ENCODE measurements around the gene HAT1. TPM values are rescaled to one million over a fixed set of nuclear protein-coding genes. Genes with fewer than 3 reads are reported as not detected.

Gene HAT1
- total and polyA plus RNA-seq, 2 of the 4 experiments (the other 2 are of a cell fraction): 24.4 to 42.1 TPM

GRCh38 chr2:171902840-171903420 is 19.3 kb upstream of the HAT1 start:
- no peak overlapping the region for H3K4me2 ChIP-seq (ENCODE audit: low read depth, low read length)
- no peak overlapping the region for H3K4ac ChIP-seq (ENCODE audit: low read depth, low read length)
- no peak overlapping the region for H2BK15ac ChIP-seq (ENCODE audit: low read depth, low read length)
- H4K20me1 ChIP-seq (ENCODE audit: insufficient read depth, low read length): no peaks in the 10 kb centered on the region
- H4K91ac ChIP-seq (ENCODE audit: insufficient read depth, low read depth, low read length): no peak overlapping the region
- TF ChIP-seq SMC3 (IDR thresholded peaks at IDR 0.05; ENCODE audit: low read depth, low read length) (no peak), ELK1 (IDR thresholded peaks at IDR 0.05; ENCODE audit: borderline replicate concordance, low read depth, low read length) (no peak), RAD21 (IDR thresholded peaks at IDR 0.05; ENCODE audit: low read length) (no peak), MAZ (IDR thresholded peaks at IDR 0.05; ENCODE audit: borderline replicate concordance, low read depth, low read length) (no peak), RFX5 (IDR thresholded peaks at IDR 0.05; ENCODE audit: low read depth, low read length) (no peak), BHLHE40 (IDR thresholded peaks at IDR 0.05; ENCODE audit: low read depth, low read length) (no peak), NFE2L2 (IDR thresholded peaks at IDR 0.05; ENCODE audit: low read depth, low read length) (no peak), CTCF (conservative IDR thresholded peaks at IDR 0.05; ENCODE audit: low read depth, low read length) (no peak), USF2 (IDR thresholded peaks at IDR 0.05; ENCODE audit: low read depth, low read length) (no peak), FOS (IDR thresholded peaks at IDR 0.05; ENCODE audit: low read depth, low read length) (no peak), CEBPB (IDR thresholded peaks at IDR 0.05; ENCODE audit: low read depth, low read length) (no peak), POLR2A (IDR thresholded peaks at IDR 0.05; ENCODE audit: low read depth, low read length) (no peak), RCOR1 (IDR thresholded peaks at IDR 0.05; ENCODE audit: insufficient replicate concordance, low read length) (no peak), MXI1 (IDR thresholded peaks at IDR 0.05; ENCODE audit: borderline replicate concordance, low read depth, low read length) (no peak), MAFK (IDR thresholded peaks at IDR 0.05; ENCODE audit: low read depth, low read length) (no peak), CHD1 (IDR thresholded peaks at IDR 0.05; ENCODE audit: low read depth, low read length) (no peak)
- no peaks in the 10 kb centered on the region for H3K4me1 ChIP-seq (ENCODE audit: control insufficient read depth, insufficient read depth, low read length)
- H2AFZ ChIP-seq (replicated peaks; ENCODE audit: low read length, poor library complexity): no peak overlapping the region
- dilution Hi-C loops (cut with HindIII; ENCODE audit: low sequenced_read_pairs, unreplicated experiment): no loop called here
- no peak overlapping the region for H3K27ac ChIP-seq (ENCODE audit: insufficient read depth, low read length)
- intact Hi-C loops (cut with micrococcal nuclease): no loop called here
- no peak overlapping the region for H4K5ac ChIP-seq (ENCODE audit: low read depth, low read length)
- H2BK120ac ChIP-seq (ENCODE audit: low read depth, low read length): no peak overlapping the region
- no peak overlapping the region for H2BK20ac ChIP-seq (ENCODE audit: low read depth, low read length)
- no peak overlapping the region for H2AK9ac ChIP-seq (replicated peaks; ENCODE audit: low read depth, low read length, poor library complexity)
- H2BK5ac ChIP-seq (ENCODE audit: low read depth, low read length, poor library complexity, severe bottlenecking): no peak overlapping the region
- in situ Hi-C loops (cut with MboI; ENCODE audit: low sequenced_read_pairs): no loop called here
- no peak overlapping the region for H3K9ac ChIP-seq (ENCODE audit: low read depth, low read length)
- POLR2A ChIA-PET (ENCODE audit: unreplicated experiment): no interaction called here
- H3K4me3 ChIP-seq (ENCODE audit: insufficient read depth, low read depth, low read length): no peak overlapping the region
- no peaks in the 10 kb centered on the region for H3K36me3 ChIP-seq (ENCODE audit: control insufficient read depth, insufficient read depth, low read length)
- no CpG with 5 or more reads among the region's 2 CpGs for WGBS, 2 experiments (ENCODE audit: extremely low coverage in 2 of 2, insufficient read length in 1 of 2)
- no peak overlapping the region for H4K8ac ChIP-seq (ENCODE audit: low read depth in 2 of 2, low read length in 2 of 2)
- DNase-seq: no peak
- no TSS peak for BruUV-seq (replicated peaks)
- H3K9me3 ChIP-seq (ENCODE audit: control insufficient read depth, insufficient read depth, low read length): no peaks in the 10 kb centered on the region
- H3K18ac ChIP-seq (ENCODE audit: low read depth, low read length): no peak overlapping the region
- CTCF ChIA-PET: no interaction called here
- H3K23ac ChIP-seq (ENCODE audit: low read depth, low read length): no peak overlapping the region
- H3K9me1 ChIP-seq (ENCODE audit: insufficient read depth, low read length): no peaks in the 10 kb centered on the region
- no peak overlapping the region for H2AK5ac ChIP-seq (ENCODE audit: low read depth, low read length)
- no peak overlapping the region for H3K14ac ChIP-seq (replicated peaks; ENCODE audit: low read depth, low read length)
- no peak overlapping the region for H3K56ac ChIP-seq (ENCODE audit: extremely low read depth, insufficient read depth, low read length)
- H3K79me1 ChIP-seq (ENCODE audit: low read depth in 1 of 2, low read length in 2 of 2): no peaks in the 10 kb centered on the region
- peaks cover 2% of the 10 kb centered on the region; the same call in 1 of the 2 replicates for H3K27me3 ChIP-seq (ENCODE audit: control insufficient read depth, insufficient read depth, low read length)
- ATAC-seq (ENCODE audit: low read depth): no peak

Measured in IMR-90 (cell line).